K562 (cell line): ENCODE measurements around the gene POU2F3. TPM values are rescaled to one million over a fixed set of nuclear protein-coding genes. Genes with fewer than 3 reads are reported as not detected.
A peak's percentile ranks its signal among the peaks of the same experiment; 100 is the strongest.

Source experiments
- BCL6 ChIP-seq: fragments of 250-450 bp; sonication (Bioruptor Pico); IDR thresholded peaks from 2 replicates; pipeline ENCODE4 v1.4.0; 2020
- CREM ChIP-seq: IDR thresholded peaks from 2 replicates; pipeline ENCODE4 v1.6.1; 2014; ENCODE audit warnings: antibody characterized with exemption, low read depth
- DEAF1 ChIP-seq: fragments of 450-650 bp; formaldehyde crosslinking; IDR thresholded peaks from 2 replicates; pipeline ENCODE4 v1.4.0; 2020; ENCODE audit warnings: mild to moderate bottlenecking, moderate library complexity
- ELF1 ChIP-seq: fragments of 200-800 bp; sonication (Bioruptor generic); IDR thresholded peaks from 2 replicates; pipeline ENCODE4 v1.6.1; 2016; ENCODE audit warnings: missing genetic modification characterization, missing compliant biosample characterization
- HIVEP1 ChIP-seq: fragments of 250-450 bp; sonication (Bioruptor Pico); IDR thresholded peaks from 2 replicates; pipeline ENCODE4 v1.4.0; 2020; ENCODE audit warnings: mild to moderate bottlenecking
- JUND ChIP-seq, 2 experiments: IDR thresholded peaks; 2 replicates in 1 of 2; 3 replicates in 1 of 2; pipeline ENCODE4 v1.6.1; 2011; ENCODE audit warnings: borderline replicate concordance in 2 of 2, low read depth in 2 of 2, low read length in 2 of 2, improper control_type of control experiment in 1 of 2, missing biosample characterization in 1 of 2, missing genetic modification characterization in 1 of 2, missing genetic modification reagents in 1 of 2
- KDM5B ChIP-seq: fragments of 200-600 bp; sonication (generic); IDR thresholded peaks from 2 replicates; pipeline ENCODE4 v1.6.1; 2012; ENCODE audit warnings: low read depth, mild to moderate bottlenecking, moderate library complexity, low read length, control low read depth, inconsistent platforms; ENCODE audit not compliant: insufficient replicate concordance
- MITF ChIP-seq: IDR thresholded peaks from 2 replicates; pipeline ENCODE4 v1.6.1; 2014; ENCODE audit warnings: antibody characterized with exemption
- PHB ChIP-seq: fragments of 250-450 bp; sonication (Bioruptor Pico); IDR thresholded peaks from 2 replicates; pipeline ENCODE4 v1.5.0; 2021
- RB1 ChIP-seq: fragments of 450-650 bp; IDR thresholded peaks from 2 replicates; pipeline ENCODE4 v1.6.1; 2017; ENCODE audit warnings: low read depth, mild to moderate bottlenecking
- SMC3 ChIP-seq: conservative IDR thresholded peaks from 2 replicates; pipeline ENCODE4 v1.6.1; 2011; ENCODE audit warnings: low read depth, low read length, improper control_type of control experiment; ENCODE audit not compliant: insufficient read depth
- TFAP4 ChIP-seq: sonication (generic); formaldehyde crosslinking; IDR thresholded peaks from 2 replicates; pipeline ENCODE4 v1.8.0; 2022; ENCODE audit warnings: missing genetic modification reagents, mild to moderate bottlenecking, moderate library complexity, borderline replicate concordance
- ZFP36 ChIP-seq: fragments of 150-350 bp; IDR thresholded peaks from 2 replicates; pipeline ENCODE4 v1.6.1; 2018; ENCODE audit warnings: low read length, low read depth; ENCODE audit not compliant: partially characterized antibody
- ZKSCAN3 ChIP-seq: fragments of 250-450 bp; sonication (Bioruptor Pico); IDR thresholded peaks from 2 replicates; pipeline ENCODE4 v1.4.0; 2020
- ZNF184 ChIP-seq: sonication (generic); formaldehyde crosslinking; IDR thresholded peaks from 2 replicates; pipeline ENCODE4 v1.5.0; 2020; ENCODE audit warnings: missing genetic modification reagents
- ZNF274 ChIP-seq: IDR thresholded peaks from 2 replicates; pipeline ENCODE4 v1.6.1; 2011; ENCODE audit warnings: low read depth, mild to moderate bottlenecking, low read length, moderate library complexity, borderline replicate concordance
- ZNF41 ChIP-seq: fragments of 250-450 bp; sonication (Bioruptor Pico); conservative IDR thresholded peaks from 2 replicates; pipeline ENCODE4 v1.4.0; 2020; ENCODE audit warnings: mild to moderate bottlenecking
- ZNF764 ChIP-seq: fragments of 250-450 bp; sonication (Bioruptor Pico); IDR thresholded peaks from 2 replicates; pipeline ENCODE4 v1.4.0; 2020; ENCODE audit warnings: low read depth, mild to moderate bottlenecking, moderate library complexity
- polyA plus RNA-seq, 8 experiments: library from polyadenylated mRNA; depleted of rRNA in 4 of 8; stranded (reverse) in 5 of 8; unstranded in 3 of 8; fragments of >200 nt; fragmentation: Nextera tagmentation in 2 of 8; fragmentation: Illumina TruSeq in 1 of 8; extraction: Ambion mirVana in 2 of 8; extraction: Trizol in 1 of 8; gene quantifications; 2 replicates each; pipeline versions ENCODE4 v1.2.1 to v1.2.3, GENCODE V29; 2011 to 2014; ENCODE audit warnings: inconsistent platforms in 1 of 8, missing spikeins in 1 of 8
- total RNA-seq, 7 experiments: library from RNA; depleted of rRNA in 6 of 7; stranded (reverse); fragments of >200 nt in 6 of 7; fragmentation: Illumina TruSeq in 2 of 7; extraction: Trizol in 2 of 7; gene quantifications; 2 replicates each; pipeline versions ENCODE4 v1.2.1 to v1.2.3, GENCODE V29; 2011 to 2021; ENCODE audit warnings: low replicate concordance in 1 of 7
- TF ChIP-seq, protein P1 (sequence below), 3 experiments: IDR thresholded peaks in 2 of 3; conservative IDR thresholded peaks in 1 of 3; 2 replicates each; pipeline ENCODE4 v1.5.1; 2011 to 2012; ENCODE audit warnings: low read length in 3 of 3, mild to moderate bottlenecking in 3 of 3, control low read depth in 2 of 3, improper control_type of control experiment in 1 of 3, inconsistent platforms in 1 of 3, low read depth in 1 of 3, mixed read lengths in 1 of 3, moderate library complexity in 1 of 3; ENCODE audit not compliant: insufficient read depth in 2 of 3
- TF ChIP-seq, protein P2 (sequence below): fragments of 450-650 bp; IDR thresholded peaks from 2 replicates; pipeline ENCODE4 v1.6.1; 2014; ENCODE audit warnings: low read depth, mild to moderate bottlenecking, moderate library complexity, borderline replicate concordance

Gene POU2F3
- total and polyA plus RNA-seq, 9 of the 15 experiments (the other 6 are each of a cell fraction or from before 2014, with no cell fraction given) = not detected

GRCh38 chr11:120303004-120303637 is 63.2 kb downstream of the POU2F3 start (continued):
- TF ChIP-seq ZFP36 = peak; percentile 82
- peak; percentile 89 for TF ChIP-seq SMC3
- TF ChIP-seq, protein P1, sequence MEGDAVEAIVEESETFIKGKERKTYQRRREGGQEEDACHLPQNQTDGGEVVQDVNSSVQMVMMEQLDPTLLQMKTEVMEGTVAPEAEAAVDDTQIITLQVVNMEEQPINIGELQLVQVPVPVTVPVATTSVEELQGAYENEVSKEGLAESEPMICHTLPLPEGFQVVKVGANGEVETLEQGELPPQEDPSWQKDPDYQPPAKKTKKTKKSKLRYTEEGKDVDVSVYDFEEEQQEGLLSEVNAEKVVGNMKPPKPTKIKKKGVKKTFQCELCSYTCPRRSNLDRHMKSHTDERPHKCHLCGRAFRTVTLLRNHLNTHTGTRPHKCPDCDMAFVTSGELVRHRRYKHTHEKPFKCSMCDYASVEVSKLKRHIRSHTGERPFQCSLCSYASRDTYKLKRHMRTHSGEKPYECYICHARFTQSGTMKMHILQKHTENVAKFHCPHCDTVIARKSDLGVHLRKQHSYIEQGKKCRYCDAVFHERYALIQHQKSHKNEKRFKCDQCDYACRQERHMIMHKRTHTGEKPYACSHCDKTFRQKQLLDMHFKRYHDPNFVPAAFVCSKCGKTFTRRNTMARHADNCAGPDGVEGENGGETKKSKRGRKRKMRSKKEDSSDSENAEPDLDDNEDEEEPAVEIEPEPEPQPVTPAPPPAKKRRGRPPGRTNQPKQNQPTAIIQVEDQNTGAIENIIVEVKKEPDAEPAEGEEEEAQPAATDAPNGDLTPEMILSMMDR (IDR thresholded peaks at IDR 0.05 in 2 of 3, conservative IDR thresholded peaks at IDR 0.05 in 1 of 3; ENCODE audit: insufficient read depth in 2 of 3, low read depth in 1 of 3, low read length in 3 of 3) = peak; percentile 97 to 100 (median 99)
- TF ChIP-seq, protein P2, sequence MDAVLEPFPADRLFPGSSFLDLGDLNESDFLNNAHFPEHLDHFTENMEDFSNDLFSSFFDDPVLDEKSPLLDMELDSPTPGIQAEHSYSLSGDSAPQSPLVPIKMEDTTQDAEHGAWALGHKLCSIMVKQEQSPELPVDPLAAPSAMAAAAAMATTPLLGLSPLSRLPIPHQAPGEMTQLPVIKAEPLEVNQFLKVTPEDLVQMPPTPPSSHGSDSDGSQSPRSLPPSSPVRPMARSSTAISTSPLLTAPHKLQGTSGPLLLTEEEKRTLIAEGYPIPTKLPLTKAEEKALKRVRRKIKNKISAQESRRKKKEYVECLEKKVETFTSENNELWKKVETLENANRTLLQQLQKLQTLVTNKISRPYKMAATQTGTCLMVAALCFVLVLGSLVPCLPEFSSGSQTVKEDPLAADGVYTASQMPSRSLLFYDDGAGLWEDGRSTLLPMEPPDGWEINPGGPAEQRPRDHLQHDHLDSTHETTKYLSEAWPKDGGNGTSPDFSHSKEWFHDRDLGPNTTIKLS = 0 out of 2 replicates have a peak, but pooled peaks have one; percentile 22
- TF ChIP-seq HIVEP1 (CRISPR knock-in tag) = no peak
- 0 out of 2 replicates have a peak, but pooled peaks have one; percentile 13 for TF ChIP-seq DEAF1 (CRISPR knock-in tag)
- no peak for TF ChIP-seq ZKSCAN3 (CRISPR knock-in tag)
- TF ChIP-seq ZNF274 = no peak
- TF ChIP-seq ELF1 (tag) = no peak
- TF ChIP-seq CREM = peak; percentile 86
- 0 out of 2 replicates have a peak, but pooled peaks have one; percentile 16 for TF ChIP-seq TFAP4 (CRISPR knock-in tag)
- TF ChIP-seq ZNF41 (CRISPR knock-in tag) = no peak
- TF ChIP-seq JUND (IDR thresholded peaks at IDR 0.05; ENCODE audit: borderline replicate concordance, low read depth, low read length) = peak; percentile 22; the same call in 1 of the 2 replicates
- TF ChIP-seq JUND (tag; IDR thresholded peaks at IDR 0.05; ENCODE audit: borderline replicate concordance, low read depth, low read length) = no peak
- TF ChIP-seq ZNF764 (CRISPR knock-in tag) = peak; percentile 90
- no peak for TF ChIP-seq BCL6 (CRISPR knock-in tag)
- TF ChIP-seq MITF = no peak
- TF ChIP-seq KDM5B = no peak
- no peak for TF ChIP-seq PHB
- TF ChIP-seq RB1 = no peak
- no peak for TF ChIP-seq ZNF184 (CRISPR knock-in tag)
